Skeletal muscle satellite cell (primary cell): Measurements from ENCODE around the gene IPPK. TPM values are rescaled to one million over a fixed set of nuclear protein-coding genes. Genes with fewer than 3 reads are reported as not detected.

ENCODE experiments used
- H3K27me3 ChIP-seq: 2 replicates; pipeline ENCODE4 v1.7.0; 2013; ENCODE audit warnings: low read length; ENCODE audit not compliant: control insufficient read depth, insufficient read depth
- H3K36me3 ChIP-seq: 2 replicates; pipeline ENCODE4 v1.7.0; 2013; ENCODE audit warnings: mild to moderate bottlenecking, control low read depth, low read length; ENCODE audit not compliant: insufficient read depth
- H3K4me1 ChIP-seq: 2 replicates; pipeline ENCODE4 v1.7.0; 2013; ENCODE audit warnings: low read length; ENCODE audit not compliant: control insufficient read depth, insufficient read depth
- H3K4me2 ChIP-seq: 2 replicates; pipeline ENCODE4 v1.7.0; 2013; ENCODE audit warnings: mild to moderate bottlenecking, low read length
- H3K4me3 ChIP-seq: 2 replicates; pipeline ENCODE4 v1.7.0; 2013; ENCODE audit warnings: low read length
- H3K9ac ChIP-seq: 2 replicates; pipeline ENCODE4 v1.7.0; 2013; ENCODE audit warnings: mild to moderate bottlenecking, low read depth, low read length, moderate library complexity
- H3K9me3 ChIP-seq: replicated peaks from 2 replicates; pipeline ENCODE4 v1.7.0; 2013; ENCODE audit warnings: mild to moderate bottlenecking, control low read depth, low read length
- total RNA-seq: library from RNA; depleted of rRNA; stranded (reverse); fragments of >200 nt; gene quantifications from 2 replicates; pipeline ENCODE4 v1.2.3, GENCODE V29; 2012; rRNA removed

The IPPK gene
- 11.7 and 15.3 TPM in 2 replicates for total RNA-seq

GRCh38 chr9:92669890-92670708 is at the start of gene IPPK:
IPPK (minus strand) TSS chr9:92670131; CDS start chr9:92669988, 143 bp downstream.
- H3K4me3 ChIP-seq = peak within 1 kb of the TSS; percentile 77
- peaks cover 17% of the 10 kb centered on the region for H3K36me3 ChIP-seq
- no peaks in the 10 kb centered on the region for H3K27me3 ChIP-seq
- H3K9me3 ChIP-seq = no peaks in the 10 kb centered on the region
- peaks cover 14% of the 10 kb centered on the region for H3K4me1 ChIP-seq
- peak within 1 kb of the TSS; percentile 92 for H3K9ac ChIP-seq
- H3K4me2 ChIP-seq = peak within 1 kb of the TSS; percentile 92

- Histone ChIP-seq H3K36me3 (peaks cover 76% of the 10 kb centered on the region), H3K9me3 (no peaks in the 10 kb centered on the region), H3K4me3 (no peak overlapping the region), H3K4me2 (no peak overlapping the region), H3K9ac (no peak overlapping the region), H3K4me1 (no peaks in the 10 kb centered on the region), H3K27me3 (no peaks in the 10 kb centered on the region)
These were observed 49.2 kb upstream of the IPPK start for GRCh38 chr9:92719028-92719647.

- Histone ChIP-seq H3K27me3 (no peaks in the 10 kb centered on the region), H3K9ac (no peak overlapping the region), H3K36me3 (peaks cover 84% of the 10 kb centered on the region), H3K4me3 (no peak overlapping the region), H3K4me1 (no peaks in the 10 kb centered on the region), H3K9me3 (no peaks in the 10 kb centered on the region), H3K4me2 (no peak overlapping the region)
These were observed 48.4 kb upstream of the IPPK start for GRCh38 chr9:92718086-92719001.

GRCh38 chr9:92717201-92718085 is 47.5 kb upstream of the IPPK start:
- H3K36me3 ChIP-seq = peaks cover 83% of the 10 kb centered on the region
- no peaks in the 10 kb centered on the region for H3K9me3 ChIP-seq
- no peaks in the 10 kb centered on the region for H3K4me1 ChIP-seq
- H3K4me3 ChIP-seq = no peak overlapping the region
- H3K27me3 ChIP-seq = no peaks in the 10 kb centered on the region
- no peak overlapping the region for H3K4me2 ChIP-seq
- no peak overlapping the region for H3K9ac ChIP-seq

GRCh38 chr9:92716557-92716956 is 46.6 kb upstream of the IPPK start:
- Histone ChIP-seq H3K4me3 (no peak overlapping the region), H3K4me1 (no peaks in the 10 kb centered on the region), H3K9me3 (no peaks in the 10 kb centered on the region), H3K9ac (no peak overlapping the region), H3K27me3 (no peaks in the 10 kb centered on the region), H3K4me2 (no peak overlapping the region), H3K36me3 (peaks cover 83% of the 10 kb centered on the region)

- Histone ChIP-seq H3K36me3 (peaks cover 89% of the 10 kb centered on the region), H3K4me2 (no peak overlapping the region)
These were observed 45.7 kb upstream of the IPPK start for GRCh38 chr9:92715488-92716231.

GRCh38 chr9:92714787-92715487 is 45.0 kb upstream of the IPPK start:
- peaks cover 87% of the 10 kb centered on the region for H3K36me3 ChIP-seq

More at GRCh38 chr9:92715488-92716231, 45.7 kb upstream of the IPPK start:
- H3K9me3 ChIP-seq = no peaks in the 10 kb centered on the region
- H3K4me1 ChIP-seq = no peaks in the 10 kb centered on the region
- no peak overlapping the region for H3K4me3 ChIP-seq
- no peaks in the 10 kb centered on the region for H3K27me3 ChIP-seq
- no peak overlapping the region for H3K9ac ChIP-seq

GRCh38 chr9:92714016-92714415 is 44.1 kb upstream of the IPPK start:
- Histone ChIP-seq H3K4me3 (no peak overlapping the region), H3K4me2 (no peak overlapping the region), H3K4me1 (no peaks in the 10 kb centered on the region), H3K27me3 (no peaks in the 10 kb centered on the region), H3K9me3 (no peaks in the 10 kb centered on the region), H3K36me3 (peaks cover 78% of the 10 kb centered on the region), H3K9ac (no peak overlapping the region)

More at GRCh38 chr9:92714787-92715487, 45.0 kb upstream of the IPPK start:
- H3K9me3 ChIP-seq = no peaks in the 10 kb centered on the region
- no peak overlapping the region for H3K9ac ChIP-seq
- no peaks in the 10 kb centered on the region for H3K27me3 ChIP-seq
- H3K4me3 ChIP-seq = no peak overlapping the region
- H3K4me2 ChIP-seq = no peak overlapping the region
- no peaks in the 10 kb centered on the region for H3K4me1 ChIP-seq

- Histone ChIP-seq H3K9me3 (no peaks in the 10 kb centered on the region), H3K27me3 (no peaks in the 10 kb centered on the region), H3K36me3 (peaks cover 75% of the 10 kb centered on the region), H3K4me1 (no peaks in the 10 kb centered on the region), H3K9ac (no peak overlapping the region), H3K4me3 (no peak overlapping the region), H3K4me2 (no peak overlapping the region)
These were observed 43.6 kb upstream of the IPPK start for GRCh38 chr9:92713528-92713927.

- no peaks in the 10 kb centered on the region for H3K4me1 ChIP-seq
- H3K36me3 ChIP-seq = peaks cover 68% of the 10 kb centered on the region
- no peak overlapping the region for H3K4me3 ChIP-seq
These were observed 42.8 kb upstream of the IPPK start for GRCh38 chr9:92712767-92713166.

More at GRCh38 chr9:92712767-92713166, 42.8 kb upstream of the IPPK start:
- Histone ChIP-seq H3K9ac (no peak overlapping the region), H3K4me2 (no peak overlapping the region), H3K9me3 (no peaks in the 10 kb centered on the region), H3K27me3 (no peaks in the 10 kb centered on the region)
